ENCODE data around the gene GJA8.
A peak's percentile ranks its signal among the peaks of the same experiment; 100 is the strongest.
"Not testable (repeated sequence)": the region's sequence is repeated elsewhere in the genome, so short reads cannot be mapped to it uniquely, and the experiment has no call there.

GJA8 gene

GRCh38 chr1:147928236-147929132 is 25.9 kb downstream of the GJA8 start, which contains the start of gene GPR89B:
GPR89B (plus strand) TSS chr1:147928420; CDS start chr1:147928537, 117 bp downstream.
- DNase-seq = peak in 13 of 14 donors; percentile 44 to 91 (median 75)

DNA sequence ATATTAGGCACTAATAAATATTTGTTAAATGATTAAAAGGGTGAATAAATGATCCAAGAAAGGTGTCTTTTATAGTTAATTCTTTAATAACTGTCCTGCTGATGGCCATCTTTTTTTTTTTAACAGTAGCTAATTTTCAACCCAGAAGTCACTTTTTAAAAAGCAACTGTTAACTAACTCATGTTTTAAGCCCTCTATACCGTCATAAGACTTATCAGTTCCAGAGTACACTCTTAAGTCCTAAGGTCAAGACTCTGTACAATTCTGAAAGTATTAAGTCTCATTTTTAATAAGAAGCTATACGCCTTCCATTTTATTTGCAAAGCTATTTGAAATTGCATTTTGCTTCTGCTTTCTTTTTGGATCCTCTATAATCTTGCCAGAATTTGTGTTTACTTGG is 28.5 kb downstream of the GJA8 start:
- DNase-seq = not testable (repeated sequence)

GRCh38 chr1:147935296-147935695 is 32.7 kb downstream of the GJA8 start:
- DNase-seq = not testable (repeated sequence)

- not testable (repeated sequence) for DNase-seq
Observed at GRCh38 chr1:147940456-147940855, 37.9 kb downstream of the GJA8 start.

- DNase-seq = not testable (repeated sequence)
Observed at GRCh38 chr1:147942563-147942962, 40.0 kb downstream of the GJA8 start.

- not testable (repeated sequence) for DNase-seq
Observed at GRCh38 chr1:147949517-147949916, 46.9 kb downstream of the GJA8 start.
